ENCODE results near the gene NRCAM. TPM values are rescaled to one million over a fixed set of nuclear protein-coding genes. Genes with fewer than 3 reads are reported as not detected.

NRCAM gene
- total RNA-seq, 1 donor from 2014 or later: 7.9 TPM

- no peaks in the 10 kb centered on the region for H3K4me1 ChIP-seq
- intact Hi-C loops (cut with DNase I): no loop called here
- H3K27ac ChIP-seq: no peak overlapping the region
- H3K27me3 ChIP-seq: no peaks in the 10 kb centered on the region
- H3K36me3 ChIP-seq: no peaks in the 10 kb centered on the region
- TF ChIP-seq POLR2AphosphoS5 (IDR thresholded peaks at IDR 0.05; ENCODE audit: insufficient read depth in 1 of 2, low read depth in 1 of 2): no peak
- no peak for TF ChIP-seq CTCF (IDR thresholded peaks at IDR 0.05)
- TF ChIP-seq POLR2A (IDR thresholded peaks at IDR 0.05): no peak
- no peak overlapping the region for H3K4me3 ChIP-seq
- no peak for DNase-seq (ENCODE audit: extremely low spot score in 2 of 2)
- H3K9me3 ChIP-seq: no peaks in the 10 kb centered on the region
Observed at GRCh38 chr7:108166687-108167086, 289.5 kb downstream of the NRCAM start.

DNA sequence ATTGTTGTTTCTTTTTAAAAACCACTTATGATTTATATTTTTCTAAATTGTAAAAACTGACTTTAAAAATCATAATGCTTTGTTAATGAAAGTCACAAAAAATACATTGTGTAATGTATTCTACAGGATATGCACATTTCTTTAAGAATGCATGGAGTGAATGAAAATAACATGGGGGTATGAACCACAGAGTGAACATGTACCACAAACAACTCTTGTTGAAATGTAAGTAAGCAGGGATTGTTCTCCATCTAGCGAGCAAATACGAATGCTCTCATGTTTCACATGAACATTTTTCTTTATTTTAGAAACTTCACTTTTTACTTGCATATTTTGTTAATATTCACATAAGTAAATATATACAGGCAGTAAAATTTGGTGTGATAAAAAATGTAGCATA lies 290.5 kb downstream of the NRCAM start:
- intact Hi-C loops (cut with DNase I): no loop called here
- DNase-seq (ENCODE audit: extremely low spot score in 2 of 2): no peak
- H3K27me3 ChIP-seq: no peaks in the 10 kb centered on the region
- no peaks in the 10 kb centered on the region for H3K9me3 ChIP-seq
- no peak for TF ChIP-seq POLR2A (IDR thresholded peaks at IDR 0.05)
- no peak for TF ChIP-seq CTCF (IDR thresholded peaks at IDR 0.05)
- no peak for TF ChIP-seq POLR2AphosphoS5 (IDR thresholded peaks at IDR 0.05; ENCODE audit: insufficient read depth in 1 of 2, low read depth in 1 of 2)
- no peaks in the 10 kb centered on the region for H3K36me3 ChIP-seq
- H3K4me1 ChIP-seq: no peaks in the 10 kb centered on the region
- H3K4me3 ChIP-seq: no peak overlapping the region
- no peak overlapping the region for H3K27ac ChIP-seq

DNA sequence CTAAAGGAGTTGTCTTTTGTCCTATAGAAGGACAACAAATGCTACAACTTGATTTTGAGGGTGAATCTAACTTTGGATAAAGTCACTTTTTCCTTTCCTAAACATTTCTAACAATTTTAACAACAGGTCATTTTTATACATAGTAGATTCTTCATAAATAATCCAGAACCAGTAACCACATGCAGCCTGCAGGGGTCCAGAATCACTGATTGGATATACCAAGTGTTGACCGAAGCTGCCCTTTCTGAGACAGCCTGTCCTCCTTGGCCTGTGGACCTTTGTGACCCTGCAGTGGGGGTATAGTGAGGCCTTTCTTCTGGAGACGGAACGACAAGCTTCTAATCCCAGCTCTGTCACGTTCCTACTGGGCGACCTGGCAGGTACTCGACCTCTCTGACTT lies 291.3 kb downstream of the NRCAM start:
- H3K27ac ChIP-seq: no peak overlapping the region
- H3K36me3 ChIP-seq: no peaks in the 10 kb centered on the region
- H3K9me3 ChIP-seq: no peaks in the 10 kb centered on the region
- H3K27me3 ChIP-seq: no peaks in the 10 kb centered on the region
- H3K4me3 ChIP-seq: no peak overlapping the region
- intact Hi-C loops (cut with DNase I): no loop called here
- no peak for DNase-seq (ENCODE audit: extremely low spot score in 2 of 2)
- no peaks in the 10 kb centered on the region for H3K4me1 ChIP-seq
- no peak for TF ChIP-seq POLR2AphosphoS5 (IDR thresholded peaks at IDR 0.05; ENCODE audit: insufficient read depth in 1 of 2, low read depth in 1 of 2)
- TF ChIP-seq CTCF (IDR thresholded peaks at IDR 0.05): no peak
- no peak for TF ChIP-seq POLR2A (IDR thresholded peaks at IDR 0.05)

- intact Hi-C loops (cut with DNase I): no loop called here
- TF ChIP-seq CTCF (IDR thresholded peaks at IDR 0.05) (no peak), POLR2A (IDR thresholded peaks at IDR 0.05) (no peak), POLR2AphosphoS5 (IDR thresholded peaks at IDR 0.05; ENCODE audit: insufficient read depth in 1 of 2, low read depth in 1 of 2) (no peak)
- no peak overlapping the region for H3K4me3 ChIP-seq
- H3K36me3 ChIP-seq: no peaks in the 10 kb centered on the region
- no peak for DNase-seq (ENCODE audit: extremely low spot score in 2 of 2)
- no peaks in the 10 kb centered on the region for H3K9me3 ChIP-seq
- no peaks in the 10 kb centered on the region for H3K27me3 ChIP-seq
- no peaks in the 10 kb centered on the region for H3K4me1 ChIP-seq
- H3K27ac ChIP-seq: no peak overlapping the region
Observed at GRCh38 chr7:108164342-108164741, 291.9 kb downstream of the NRCAM start.

DNA sequence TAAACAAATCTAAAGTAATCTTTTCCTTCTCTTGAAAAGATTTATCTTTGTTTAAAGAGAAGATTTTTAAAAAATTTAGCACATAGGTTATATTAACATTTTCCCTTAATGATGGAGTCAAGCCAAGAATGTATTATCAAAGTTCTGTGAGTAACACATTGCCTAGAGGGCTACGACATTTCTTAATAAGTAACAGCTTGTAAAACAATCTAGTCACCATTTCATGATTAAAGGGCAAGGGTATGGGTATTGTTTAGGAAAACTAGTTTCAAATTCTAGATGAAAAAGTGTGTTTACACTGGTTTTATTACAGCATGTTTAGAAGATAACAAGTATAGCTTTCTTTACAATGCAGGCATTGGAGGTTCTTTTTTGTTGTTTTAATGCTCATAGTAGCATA lies 297.5 kb downstream of the NRCAM start:
- no peak overlapping the region for H3K4me3 ChIP-seq
- H3K27ac ChIP-seq: no peak overlapping the region
- no peaks in the 10 kb centered on the region for H3K9me3 ChIP-seq
- H3K4me1 ChIP-seq: no peaks in the 10 kb centered on the region
- H3K36me3 ChIP-seq: no peaks in the 10 kb centered on the region
- no peak for DNase-seq (ENCODE audit: extremely low spot score in 2 of 2)
- no peaks in the 10 kb centered on the region for H3K27me3 ChIP-seq
- no peak for TF ChIP-seq CTCF (IDR thresholded peaks at IDR 0.05)
- no peak for TF ChIP-seq POLR2A (IDR thresholded peaks at IDR 0.05)
- TF ChIP-seq POLR2AphosphoS5 (IDR thresholded peaks at IDR 0.05; ENCODE audit: insufficient read depth in 1 of 2, low read depth in 1 of 2): no peak
- intact Hi-C loops (cut with DNase I): no loop called here

All from vagina (tissue), 2 donors.